Lower lobe of right lung (tissue), 2 donors: Measurements from ENCODE around the gene DLGAP5. TPM values are rescaled to one million over a fixed set of nuclear protein-coding genes. Genes with fewer than 3 reads are reported as not detected.

ENCODE experiments used
- ATAC-seq, 2 donors: fragments of 200-7000 bp; cut with Tn5 transposase; one replicate each; pipeline ENCODE4 v1.9.1; 2020 to 2022; ENCODE audit warnings: mild to moderate bottlenecking in 2 of 2, moderate library complexity in 2 of 2
- DNase-seq: peaks from one replicate; pipeline ENCODE4 v3.0.0-alpha.2; 2020
- H3K27ac ChIP-seq: fragments of 200-600 bp; one replicate; pipeline ENCODE4 v1.8.0; 2022
- H3K27me3 ChIP-seq: fragments of 200-600 bp; one replicate; pipeline ENCODE4 v1.8.0; 2022; ENCODE audit warnings: low read depth
- H3K36me3 ChIP-seq: fragments of 200-600 bp; one replicate; pipeline ENCODE4 v1.8.0; 2022; ENCODE audit warnings: mild to moderate bottlenecking
- H3K4me1 ChIP-seq: fragments of 200-600 bp; one replicate; pipeline ENCODE4 v1.8.0; 2022
- H3K4me3 ChIP-seq: fragments of 200-600 bp; one replicate; pipeline ENCODE4 v1.8.0; 2022; ENCODE audit warnings: mild to moderate bottlenecking
- H3K9me3 ChIP-seq: fragments of 200-600 bp; one replicate; pipeline ENCODE4 v1.8.0; 2022
- intact Hi-C: fragments of 100-400 bp; cut with DNase I; formaldehyde crosslinking; loops from one replicate; pipeline ENCODE4 v1.11.0; 2022
- long read RNA-seq: library from polyadenylated mRNA; unstranded; transcript quantifications from one replicate; pipeline ENCODE4 v2.0.0, GENCODE V29; 2021
- total RNA-seq: library from RNA; stranded (reverse); fragmentation: NEBNext Ultra II Directional; extraction: Animal tissue kit (Norgen Biotek cat#: 25700); gene quantifications from one replicate; pipeline ENCODE4 v1.2.1, GENCODE V29; 2021
- TF ChIP-seq, protein P1 (sequence below): fragments of 200-600 bp; IDR thresholded peaks from one replicate; pipeline ENCODE4 v1.8.0; 2022; ENCODE audit warnings: antibody characterized with exemption, mild to moderate bottlenecking
- donor health status: DM: no; HTN: yes; CAD: no; lungs with severe emphysema.

The DLGAP5 gene, protein sequence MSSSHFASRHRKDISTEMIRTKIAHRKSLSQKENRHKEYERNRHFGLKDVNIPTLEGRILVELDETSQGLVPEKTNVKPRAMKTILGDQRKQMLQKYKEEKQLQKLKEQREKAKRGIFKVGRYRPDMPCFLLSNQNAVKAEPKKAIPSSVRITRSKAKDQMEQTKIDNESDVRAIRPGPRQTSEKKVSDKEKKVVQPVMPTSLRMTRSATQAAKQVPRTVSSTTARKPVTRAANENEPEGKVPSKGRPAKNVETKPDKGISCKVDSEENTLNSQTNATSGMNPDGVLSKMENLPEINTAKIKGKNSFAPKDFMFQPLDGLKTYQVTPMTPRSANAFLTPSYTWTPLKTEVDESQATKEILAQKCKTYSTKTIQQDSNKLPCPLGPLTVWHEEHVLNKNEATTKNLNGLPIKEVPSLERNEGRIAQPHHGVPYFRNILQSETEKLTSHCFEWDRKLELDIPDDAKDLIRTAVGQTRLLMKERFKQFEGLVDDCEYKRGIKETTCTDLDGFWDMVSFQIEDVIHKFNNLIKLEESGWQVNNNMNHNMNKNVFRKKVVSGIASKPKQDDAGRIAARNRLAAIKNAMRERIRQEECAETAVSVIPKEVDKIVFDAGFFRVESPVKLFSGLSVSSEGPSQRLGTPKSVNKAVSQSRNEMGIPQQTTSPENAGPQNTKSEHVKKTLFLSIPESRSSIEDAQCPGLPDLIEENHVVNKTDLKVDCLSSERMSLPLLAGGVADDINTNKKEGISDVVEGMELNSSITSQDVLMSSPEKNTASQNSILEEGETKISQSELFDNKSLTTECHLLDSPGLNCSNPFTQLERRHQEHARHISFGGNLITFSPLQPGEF
- total RNA-seq = 0.97 TPM
- long read RNA-seq, partial matches to known transcripts = 0 of 3 reads
- long read RNA-seq, other reads (novel, unspliced or antisense) = 0 of 3 reads

DNA sequence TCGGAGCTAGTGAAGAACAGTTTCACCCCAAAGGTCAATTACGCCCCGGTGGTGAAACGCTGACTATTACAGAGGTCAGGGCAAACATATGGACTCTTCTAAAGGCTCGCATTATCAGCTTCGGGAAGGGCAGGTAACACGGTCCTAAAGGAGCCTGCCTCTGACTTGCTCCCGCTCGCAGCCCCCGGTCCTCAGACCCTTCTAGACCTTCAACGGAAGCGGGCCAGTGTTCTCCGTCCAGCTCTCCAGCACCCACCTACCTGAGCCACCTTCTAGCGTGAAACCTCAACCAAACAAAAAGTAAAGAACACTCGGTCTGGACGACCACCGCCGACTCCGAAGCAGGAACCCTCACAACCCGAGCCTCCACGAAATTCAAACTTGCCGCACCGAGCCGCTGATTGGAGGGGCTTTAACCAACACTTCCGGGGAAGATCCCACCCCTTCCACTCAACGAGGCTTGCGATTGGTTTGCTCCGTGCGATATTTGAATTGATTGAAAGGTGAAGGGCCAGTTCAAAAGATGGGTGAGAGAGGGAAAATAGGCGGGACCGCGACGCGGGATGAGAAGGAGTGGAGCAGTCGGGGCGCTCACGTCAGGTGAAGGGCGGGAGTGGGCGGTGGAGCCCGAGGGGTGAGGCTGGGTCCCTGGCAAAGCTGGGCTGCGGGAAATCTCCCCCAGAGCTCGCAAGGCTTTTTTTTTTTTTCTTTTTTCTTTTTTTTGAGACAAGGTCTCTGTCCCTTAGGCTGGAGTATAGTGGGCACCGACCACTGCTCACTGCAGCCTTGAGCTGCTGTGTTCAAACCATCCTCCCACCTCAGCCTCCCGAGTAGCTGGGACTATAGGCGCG lies at the start of gene DLGAP5:
Gene DLGAP5 (minus strand): TSS at position 383 of the 851 bp plus-strand sequence. CDS start 2,406 bp downstream, outside the sequence.
- DNase-seq (peak; percentile 93), ATAC-seq (peak; percentile 99)
- peak within 1 kb of the TSS; percentile 66 for H3K4me3 ChIP-seq
- peaks cover 6% of the 10 kb centered on the region for H3K4me1 ChIP-seq
- no peaks in the 10 kb centered on the region for H3K9me3 ChIP-seq
- H3K36me3 ChIP-seq = no peaks in the 10 kb centered on the region
- no peaks in the 10 kb centered on the region for H3K27me3 ChIP-seq
- TF ChIP-seq, protein P1, sequence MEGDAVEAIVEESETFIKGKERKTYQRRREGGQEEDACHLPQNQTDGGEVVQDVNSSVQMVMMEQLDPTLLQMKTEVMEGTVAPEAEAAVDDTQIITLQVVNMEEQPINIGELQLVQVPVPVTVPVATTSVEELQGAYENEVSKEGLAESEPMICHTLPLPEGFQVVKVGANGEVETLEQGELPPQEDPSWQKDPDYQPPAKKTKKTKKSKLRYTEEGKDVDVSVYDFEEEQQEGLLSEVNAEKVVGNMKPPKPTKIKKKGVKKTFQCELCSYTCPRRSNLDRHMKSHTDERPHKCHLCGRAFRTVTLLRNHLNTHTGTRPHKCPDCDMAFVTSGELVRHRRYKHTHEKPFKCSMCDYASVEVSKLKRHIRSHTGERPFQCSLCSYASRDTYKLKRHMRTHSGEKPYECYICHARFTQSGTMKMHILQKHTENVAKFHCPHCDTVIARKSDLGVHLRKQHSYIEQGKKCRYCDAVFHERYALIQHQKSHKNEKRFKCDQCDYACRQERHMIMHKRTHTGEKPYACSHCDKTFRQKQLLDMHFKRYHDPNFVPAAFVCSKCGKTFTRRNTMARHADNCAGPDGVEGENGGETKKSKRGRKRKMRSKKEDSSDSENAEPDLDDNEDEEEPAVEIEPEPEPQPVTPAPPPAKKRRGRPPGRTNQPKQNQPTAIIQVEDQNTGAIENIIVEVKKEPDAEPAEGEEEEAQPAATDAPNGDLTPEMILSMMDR = no peak
- peak within 1 kb of the TSS; percentile 27 for H3K27ac ChIP-seq
- intact Hi-C loops = no loop called here

DNA sequence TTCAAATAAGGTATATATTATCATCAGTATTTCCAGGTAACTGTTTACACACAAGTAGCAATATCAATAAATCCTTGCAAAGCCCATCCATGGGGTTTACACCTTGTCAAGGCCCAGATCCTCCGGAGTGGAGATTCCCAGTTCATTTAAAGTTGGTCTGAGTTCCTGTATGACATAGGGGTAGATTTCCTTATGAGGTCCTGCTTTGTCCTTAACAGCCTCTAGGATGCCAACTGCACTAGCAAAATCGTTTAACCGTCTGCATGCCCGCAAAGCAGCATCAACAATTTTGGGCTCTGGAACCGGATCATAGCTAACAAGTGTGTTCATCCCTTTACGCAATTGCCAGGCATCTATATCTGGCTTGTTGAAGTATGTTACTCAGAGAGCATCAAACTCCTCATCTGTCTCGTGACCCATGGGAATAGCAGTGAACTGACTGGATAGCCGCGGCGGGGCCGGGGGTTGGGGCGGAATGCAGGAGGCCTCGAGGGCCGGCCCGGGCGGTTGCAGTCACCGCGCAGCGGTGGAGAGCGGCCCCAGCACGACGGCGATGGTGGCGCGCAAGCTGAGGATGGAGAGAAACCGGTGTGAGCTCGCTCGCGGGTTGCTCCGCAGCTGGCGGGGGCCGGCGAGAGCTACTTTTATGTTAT lies 49.3 kb upstream of the DLGAP5 start:
- intact Hi-C loops = no loop called here
- Histone ChIP-seq H3K36me3 (no peaks in the 10 kb centered on the region), H3K27me3 (peaks cover 13% of the 10 kb centered on the region), H3K4me1 (no peaks in the 10 kb centered on the region), H3K4me3 (no peak overlapping the region), H3K27ac (no peak overlapping the region), H3K9me3 (no peaks in the 10 kb centered on the region)
- DNase-seq (no peak), ATAC-seq (no peak)
- TF ChIP-seq, protein P1 = no peak

DNA sequence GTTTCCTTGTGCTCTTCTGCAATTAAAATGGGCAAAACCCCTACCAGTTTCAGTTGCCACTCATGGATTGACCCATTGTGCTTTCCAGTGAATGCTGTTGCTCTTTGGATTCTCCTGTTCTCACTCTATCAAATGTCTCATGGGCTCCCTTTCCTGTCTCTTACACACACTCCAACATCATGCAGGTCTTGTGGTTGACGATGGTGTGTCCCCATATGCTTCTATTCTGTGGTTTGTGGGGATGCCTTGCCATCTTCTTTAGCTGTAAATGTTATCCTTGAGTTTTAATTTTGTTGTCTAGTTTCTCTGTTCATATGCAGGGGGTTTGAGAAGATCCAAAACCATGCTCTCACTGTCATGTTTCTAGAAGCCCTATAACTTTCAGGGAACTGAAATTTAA lies 47.9 kb upstream of the DLGAP5 start:
- no peak for DNase-seq
- no peak overlapping the region for H3K4me3 ChIP-seq
- H3K36me3 ChIP-seq = no peaks in the 10 kb centered on the region
- no peak overlapping the region for H3K27ac ChIP-seq
- peaks cover 13% of the 10 kb centered on the region for H3K27me3 ChIP-seq
- no peaks in the 10 kb centered on the region for H3K9me3 ChIP-seq
- no peaks in the 10 kb centered on the region for H3K4me1 ChIP-seq
- intact Hi-C loops = no loop called here
- TF ChIP-seq, protein P1 = no peak
- no peak for ATAC-seq

DNA sequence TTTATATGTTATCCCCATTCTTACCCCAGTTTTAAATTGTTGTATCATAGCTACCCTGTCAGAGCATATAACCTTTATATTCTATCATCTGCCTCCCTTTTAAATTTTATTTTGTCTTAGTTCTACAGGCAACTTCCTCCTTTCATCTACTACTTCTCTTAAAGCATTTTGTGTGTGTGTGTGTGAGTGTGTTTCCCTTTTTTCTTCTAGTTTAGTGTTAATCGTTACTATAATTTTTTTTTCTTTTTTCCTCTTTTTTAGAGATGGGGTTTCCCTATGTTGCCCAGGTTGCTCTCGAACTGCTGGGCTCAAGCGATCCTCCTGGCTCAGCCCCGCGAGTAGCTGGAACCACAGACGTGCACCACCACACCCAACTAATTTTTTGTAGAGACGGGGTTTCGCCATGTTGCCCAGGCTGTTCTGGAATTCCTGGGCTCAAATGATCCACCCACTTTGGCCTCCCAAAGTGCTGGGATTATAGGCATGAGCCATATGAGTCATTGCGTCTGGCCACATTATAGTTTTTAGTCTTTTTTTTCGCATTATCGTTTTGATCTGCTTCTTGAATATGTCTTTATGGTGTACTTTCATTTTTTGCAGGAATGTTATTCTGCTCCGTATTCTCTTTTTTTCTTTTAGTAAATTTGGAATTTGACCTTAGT lies 46.8 kb upstream of the DLGAP5 start:
- no peak for ATAC-seq
- intact Hi-C loops = no loop called here
- Histone ChIP-seq H3K36me3 (no peaks in the 10 kb centered on the region), H3K4me3 (no peak overlapping the region), H3K27me3 (peaks cover 13% of the 10 kb centered on the region), H3K9me3 (no peaks in the 10 kb centered on the region), H3K4me1 (no peaks in the 10 kb centered on the region), H3K27ac (no peak overlapping the region)
- TF ChIP-seq, protein P1 = no peak
- no peak for DNase-seq
